Measurements from ENCODE around the gene IL15RA. TPM values are rescaled to one million over a fixed set of nuclear protein-coding genes. Genes with fewer than 3 reads are reported as not detected.

The IL15RA gene
- total and polyA plus RNA-seq, 2 experiments from 2014 or later = 4.0 to 7.0 TPM

DNA sequence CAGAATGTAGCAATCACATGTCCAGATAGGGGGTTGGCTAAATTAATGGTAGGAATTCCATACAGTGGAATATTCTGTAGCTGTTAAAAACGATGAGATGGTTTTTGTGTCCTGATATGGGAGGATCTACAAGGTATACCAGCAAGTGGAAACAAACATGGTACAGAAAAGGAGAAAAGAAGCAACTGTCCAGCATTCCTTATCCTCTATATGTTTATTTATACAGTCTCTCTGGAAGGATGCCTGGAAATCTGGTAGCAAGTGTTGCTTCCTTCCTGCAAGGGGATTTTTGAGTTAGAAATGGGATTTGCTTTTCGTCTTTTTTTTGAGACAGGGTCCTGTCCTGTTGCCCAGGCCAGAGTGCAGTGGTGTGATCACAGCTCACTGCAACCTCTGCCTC, 19.3 kb downstream of the IL15RA start:
- H3K4me2 ChIP-seq (ENCODE audit: unreplicated experiment) = no peak overlapping the region
- no peaks in the 10 kb centered on the region for H3F3A ChIP-seq (ENCODE audit: insufficient read depth)
- H3K9me2 ChIP-seq (ENCODE audit: insufficient read depth) = no peaks in the 10 kb centered on the region
- in situ Hi-C loops (cut with MboI) = no loop called here
- H3K36me3 ChIP-seq (ENCODE audit: low read depth) = no peaks in the 10 kb centered on the region
- H3K27ac ChIP-seq = no peak overlapping the region
- TF ChIP-seq EZH2 (IDR thresholded peaks at IDR 0.05; ENCODE audit: insufficient read depth, poor library complexity, severe bottlenecking) = no peak
- TF ChIP-seq EZH2phosphoT487 (IDR thresholded peaks at IDR 0.05; ENCODE audit: insufficient read depth, low read depth) = no peak
- no peak overlapping the region for H3K4me3 ChIP-seq
- H3K79me2 ChIP-seq (ENCODE audit: insufficient read depth) = no peaks in the 10 kb centered on the region
- no peaks in the 10 kb centered on the region for H3K4me1 ChIP-seq (ENCODE audit: insufficient read depth)
- no peaks in the 10 kb centered on the region for H3K9me3 ChIP-seq (ENCODE audit: low read depth)
- H4K20me1 ChIP-seq (ENCODE audit: insufficient read depth) = no peaks in the 10 kb centered on the region
- 90 to 97% methylated on average over 2 of the region's 2 CpGs for WGBS, 2 experiments (ENCODE audit: low coverage in 1 of 2, low lambda C conversion rate in 2 of 2, missing lambda C conversion rate in 2 of 2)
- no peak overlapping the region for H3K9ac ChIP-seq
- H2AFZ ChIP-seq = no peak overlapping the region
- peak; percentile 32 for DNase-seq
- H3K27me3 ChIP-seq (replicated peaks; ENCODE audit: insufficient read depth) = no peaks in the 10 kb centered on the region

DNA sequence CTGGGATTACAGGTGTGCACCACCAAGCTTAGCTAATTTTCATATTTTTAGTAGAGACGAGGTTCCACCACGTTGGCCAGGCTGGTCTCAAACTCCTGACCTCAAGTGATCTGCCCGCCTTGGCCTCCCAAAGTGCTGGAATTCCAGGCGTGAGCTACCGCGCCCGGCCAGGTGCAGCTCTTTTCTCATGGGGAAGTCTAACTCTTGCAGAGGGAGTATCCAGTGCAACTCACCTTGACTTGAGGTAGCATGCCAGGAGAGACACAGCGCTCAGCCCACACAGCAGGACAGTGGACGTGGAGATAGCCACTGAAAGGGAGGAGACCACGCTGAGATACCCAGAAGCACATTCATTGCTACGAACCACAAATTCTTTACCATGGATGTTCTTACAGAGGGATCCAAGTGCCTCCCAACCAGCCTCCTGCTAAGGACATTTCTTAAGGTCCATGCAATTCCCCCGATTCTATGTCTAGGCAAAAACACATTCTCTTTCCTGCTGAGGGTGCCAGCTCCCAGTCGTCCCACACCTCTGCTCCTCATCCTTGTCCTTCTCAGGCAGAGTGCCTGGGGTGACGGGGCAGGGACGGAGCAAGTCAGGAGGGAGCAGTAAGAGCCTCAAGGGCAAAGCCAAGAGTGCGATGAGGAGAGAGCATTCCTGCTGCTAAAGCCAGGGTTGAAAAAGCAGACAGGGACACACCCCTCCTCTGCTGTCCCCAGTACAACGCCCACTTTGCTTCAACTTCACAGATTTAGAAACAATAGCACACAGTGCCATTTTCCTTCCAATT, 21.0 kb downstream of the IL15RA start:
- no peak for DNase-seq
- Histone ChIP-seq H3F3A (ENCODE audit: insufficient read depth) (no peaks in the 10 kb centered on the region), H4K20me1 (ENCODE audit: insufficient read depth) (no peaks in the 10 kb centered on the region), H3K27me3 (replicated peaks; ENCODE audit: insufficient read depth) (no peaks in the 10 kb centered on the region), H3K9me3 (ENCODE audit: low read depth) (no peaks in the 10 kb centered on the region), H3K27ac (no peak overlapping the region), H3K4me3 (no peak overlapping the region), H3K9me2 (ENCODE audit: insufficient read depth) (no peaks in the 10 kb centered on the region), H3K36me3 (ENCODE audit: low read depth) (no peaks in the 10 kb centered on the region), H3K4me1 (ENCODE audit: insufficient read depth) (peaks cover 3% of the 10 kb centered on the region; the same call in 1 of the 2 replicates), H3K4me2 (ENCODE audit: unreplicated experiment) (no peak overlapping the region), H3K9ac (no peak overlapping the region), H3K79me2 (ENCODE audit: insufficient read depth) (no peaks in the 10 kb centered on the region), H2AFZ (no peak overlapping the region)
- in situ Hi-C loops (cut with MboI) = no loop called here
- TF ChIP-seq EZH2phosphoT487 (IDR thresholded peaks at IDR 0.05; ENCODE audit: insufficient read depth, low read depth) (no peak), EZH2 (IDR thresholded peaks at IDR 0.05; ENCODE audit: insufficient read depth, poor library complexity, severe bottlenecking) (no peak)
- WGBS, 2 experiments (ENCODE audit: low coverage in 1 of 2, low lambda C conversion rate in 2 of 2, missing lambda C conversion rate in 2 of 2) = 74 to 75% methylated on average over 17 of the region's 17 CpGs

DNA sequence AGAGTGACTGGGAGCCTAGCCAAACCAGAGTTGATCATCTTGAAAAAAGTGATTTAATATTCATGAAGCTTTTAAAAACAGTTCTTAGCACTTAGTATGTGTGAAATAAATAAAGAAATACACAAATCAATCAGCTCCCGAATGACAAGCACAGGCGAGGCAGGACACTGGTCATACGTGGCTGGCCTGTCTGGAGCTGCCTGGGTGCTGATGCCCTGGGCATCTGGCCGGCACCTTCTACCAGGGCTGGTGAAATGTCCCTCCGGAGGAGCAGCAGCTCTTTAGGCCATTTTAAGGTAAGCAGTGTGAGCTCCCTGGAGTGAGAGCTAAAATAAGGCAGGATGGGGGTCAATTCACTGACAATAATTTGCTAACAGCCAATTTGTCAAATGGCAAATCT, 23.7 kb downstream of the IL15RA start:
- no peak overlapping the region for H3K9ac ChIP-seq
- DNase-seq = no peak
- H3K27ac ChIP-seq = no peak overlapping the region
- H3F3A ChIP-seq (ENCODE audit: insufficient read depth) = no peaks in the 10 kb centered on the region
- H3K27me3 ChIP-seq (replicated peaks; ENCODE audit: insufficient read depth) = no peaks in the 10 kb centered on the region
- no peaks in the 10 kb centered on the region for H3K9me3 ChIP-seq (ENCODE audit: low read depth)
- H3K36me3 ChIP-seq (ENCODE audit: low read depth) = no peaks in the 10 kb centered on the region
- no peak overlapping the region for H3K4me3 ChIP-seq
- H4K20me1 ChIP-seq (ENCODE audit: insufficient read depth) = no peaks in the 10 kb centered on the region
- no peak overlapping the region for H3K4me2 ChIP-seq (ENCODE audit: unreplicated experiment)
- no peak for TF ChIP-seq EZH2phosphoT487 (IDR thresholded peaks at IDR 0.05; ENCODE audit: insufficient read depth, low read depth)
- TF ChIP-seq EZH2 (IDR thresholded peaks at IDR 0.05; ENCODE audit: insufficient read depth, poor library complexity, severe bottlenecking) = no peak
- no peak overlapping the region for H2AFZ ChIP-seq
- H3K4me1 ChIP-seq (ENCODE audit: insufficient read depth) = peaks cover 12% of the 10 kb centered on the region; the same call in 1 of the 2 replicates
- in situ Hi-C loops (cut with MboI) = no loop called here
- 88% methylated on average over 5 of the region's 5 CpGs for WGBS, 2 experiments (ENCODE audit: low coverage in 1 of 2, low lambda C conversion rate in 2 of 2, missing lambda C conversion rate in 2 of 2)
- H3K9me2 ChIP-seq (ENCODE audit: insufficient read depth) = no peaks in the 10 kb centered on the region
- H3K79me2 ChIP-seq (ENCODE audit: insufficient read depth) = no peaks in the 10 kb centered on the region

DNA sequence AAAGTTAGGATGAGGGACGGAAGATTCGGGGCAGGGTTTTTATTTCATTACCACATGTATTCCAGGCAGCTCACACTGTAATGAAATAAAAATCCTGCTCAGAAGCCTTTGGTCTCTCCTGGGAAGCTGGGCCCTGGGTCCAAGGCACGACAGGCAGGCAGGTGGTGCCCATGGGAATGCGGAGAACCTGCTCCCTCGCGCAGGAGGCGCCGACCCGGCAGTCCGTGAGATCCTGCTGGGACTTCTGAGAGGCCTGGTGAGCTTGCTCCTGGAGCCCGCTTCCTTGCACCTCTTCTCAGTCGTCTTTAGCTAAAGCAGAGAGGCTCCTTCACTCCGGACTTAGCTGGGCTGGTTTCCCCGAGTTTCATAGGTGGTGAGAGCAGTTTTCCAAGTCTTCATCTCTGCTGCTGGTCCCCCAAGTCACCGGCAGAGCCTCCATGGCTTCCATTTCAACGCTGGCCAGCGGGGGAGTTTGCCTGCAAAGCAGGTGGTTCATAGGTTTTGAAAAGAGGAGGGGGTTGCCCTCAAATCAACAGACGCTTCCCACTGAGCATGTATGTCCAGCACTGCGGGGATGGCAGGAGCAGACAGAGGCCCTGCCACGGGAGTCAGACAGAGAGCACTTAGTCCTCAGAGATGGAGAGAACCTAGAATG, 24.5 kb downstream of the IL15RA start:
- no peak overlapping the region for H2AFZ ChIP-seq
- no peaks in the 10 kb centered on the region for H3K9me2 ChIP-seq (ENCODE audit: insufficient read depth)
- DNase-seq = no peak
- TF ChIP-seq EZH2phosphoT487 (IDR thresholded peaks at IDR 0.05; ENCODE audit: insufficient read depth, low read depth) (no peak), EZH2 (IDR thresholded peaks at IDR 0.05; ENCODE audit: insufficient read depth, poor library complexity, severe bottlenecking) (no peak)
- WGBS, 2 experiments (ENCODE audit: low coverage in 1 of 2, low lambda C conversion rate in 2 of 2, missing lambda C conversion rate in 2 of 2) = 76 to 80% methylated on average over 20 of the region's 20 CpGs
- in situ Hi-C loops (cut with MboI) = no loop called here
- H3K9me3 ChIP-seq (ENCODE audit: low read depth) = no peaks in the 10 kb centered on the region
- no peaks in the 10 kb centered on the region for H3K79me2 ChIP-seq (ENCODE audit: insufficient read depth)
- H3K4me3 ChIP-seq = no peak overlapping the region
- no peaks in the 10 kb centered on the region for H4K20me1 ChIP-seq (ENCODE audit: insufficient read depth)
- no peaks in the 10 kb centered on the region for H3F3A ChIP-seq (ENCODE audit: insufficient read depth)
- H3K27me3 ChIP-seq (replicated peaks; ENCODE audit: insufficient read depth) = no peaks in the 10 kb centered on the region
- H3K36me3 ChIP-seq (ENCODE audit: low read depth) = no peaks in the 10 kb centered on the region
- H3K27ac ChIP-seq = no peak overlapping the region
- H3K4me2 ChIP-seq (ENCODE audit: unreplicated experiment) = no peak overlapping the region
- H3K4me1 ChIP-seq (ENCODE audit: insufficient read depth) = peaks cover 12% of the 10 kb centered on the region; the same call in 1 of the 2 replicates
- H3K9ac ChIP-seq = no peak overlapping the region
